DMS114 treated with DMSO at 0.1 percent for 48 hours (cell line): ENCODE results near the gene SYNGAP1.

Experiments used
- DNase-seq: peaks from one replicate; lab custom pipeline; 2025; ENCODE audit not compliant: unreplicated experiment; lab: John Stamatoyannopoulos, UW

The SYNGAP1 gene

DNA sequence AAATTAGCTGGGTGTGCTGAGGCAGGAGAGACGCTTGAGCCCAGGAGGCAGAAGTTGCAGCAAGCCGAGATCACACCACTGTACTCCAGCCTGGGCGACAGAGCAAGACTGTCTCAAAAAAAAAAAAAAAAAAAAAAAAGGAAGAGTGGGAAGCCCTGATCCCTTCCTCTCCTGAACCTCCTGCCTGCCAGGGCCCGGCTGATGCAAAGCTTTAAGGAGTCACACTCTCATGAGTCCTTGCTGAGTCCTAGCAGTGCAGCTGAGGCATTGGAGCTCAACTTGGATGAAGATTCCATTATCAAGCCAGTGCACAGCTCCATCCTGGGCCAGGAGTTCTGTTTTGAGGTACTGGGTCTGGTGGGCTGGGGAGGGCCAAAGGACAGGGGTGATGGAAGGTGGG, 15.1 kb downstream of the SYNGAP1 start:
- DNase-seq: no peak

GRCh38 chr6:33437666-33438065, 17.8 kb downstream of the SYNGAP1 start:
- no peak for DNase-seq

DNA sequence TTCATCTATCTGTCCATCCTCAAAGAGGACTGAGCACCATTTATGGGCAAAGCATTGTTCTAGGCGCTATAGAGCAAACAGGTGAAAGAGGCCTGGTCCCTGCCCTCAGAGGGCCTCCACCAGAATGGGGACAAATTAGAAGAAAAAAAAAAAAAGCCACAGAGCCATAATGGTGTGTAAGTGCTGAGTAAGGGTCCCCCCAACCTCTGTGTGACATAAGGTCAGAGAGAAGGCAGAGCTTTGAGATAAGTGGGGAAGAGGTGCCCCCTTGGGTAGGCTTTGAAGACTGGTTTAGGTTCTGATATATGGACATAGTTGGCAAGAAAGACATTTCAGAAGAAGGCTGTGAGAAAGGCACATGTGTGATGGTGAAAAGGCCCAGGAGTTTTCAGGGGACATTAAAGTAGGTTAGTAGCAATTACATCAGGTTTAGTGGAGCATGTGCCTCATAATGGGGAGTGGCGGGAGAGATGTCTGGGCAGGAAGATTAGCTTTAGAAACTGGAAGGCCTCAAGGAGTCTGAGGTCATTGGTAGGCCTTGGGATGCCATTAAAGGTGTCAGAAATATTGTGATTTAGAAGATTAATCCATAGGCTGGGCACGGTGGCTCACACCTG, 19.2 kb downstream of the SYNGAP1 start:
- no peak for DNase-seq

- no peak for DNase-seq
These were observed 20.2 kb downstream of the SYNGAP1 start for GRCh38 chr6:33439956-33440648.

- DNase-seq: no peak
These were observed 20.9 kb downstream of the SYNGAP1 start for GRCh38 chr6:33440649-33441309.

- no peak for DNase-seq
These were observed 21.6 kb downstream of the SYNGAP1 start for GRCh38 chr6:33441457-33441856.

DNA sequence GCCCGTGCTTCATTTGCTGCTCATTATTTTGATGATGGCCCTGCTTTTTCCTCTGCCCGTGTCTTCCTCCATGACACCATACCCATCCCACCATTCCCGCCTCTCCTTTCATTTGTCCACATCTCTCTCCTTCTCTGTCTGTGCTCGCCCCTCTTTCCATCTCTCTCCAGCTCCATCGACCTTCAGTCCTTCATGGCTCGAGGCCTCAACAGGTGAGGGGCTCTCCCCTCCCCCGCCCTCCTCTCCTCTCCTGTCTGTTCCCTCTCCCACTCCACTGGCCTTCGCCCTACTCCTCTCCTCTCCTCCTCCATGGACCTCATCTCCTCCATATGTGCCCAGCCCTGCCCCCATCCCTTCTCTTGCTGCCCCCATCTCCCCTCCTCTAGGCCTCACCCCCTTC, 22.4 kb downstream of the SYNGAP1 start:
- DNase-seq: no peak

GRCh38 chr6:33443025-33443424, 23.2 kb downstream of the SYNGAP1 start:
- no peak for DNase-seq

- DNase-seq: no peak
These were observed 24.0 kb downstream of the SYNGAP1 start for GRCh38 chr6:33443619-33444504.

GRCh38 chr6:33445119-33445603, 25.3 kb downstream of the SYNGAP1 start:
- DNase-seq: no peak

DNA sequence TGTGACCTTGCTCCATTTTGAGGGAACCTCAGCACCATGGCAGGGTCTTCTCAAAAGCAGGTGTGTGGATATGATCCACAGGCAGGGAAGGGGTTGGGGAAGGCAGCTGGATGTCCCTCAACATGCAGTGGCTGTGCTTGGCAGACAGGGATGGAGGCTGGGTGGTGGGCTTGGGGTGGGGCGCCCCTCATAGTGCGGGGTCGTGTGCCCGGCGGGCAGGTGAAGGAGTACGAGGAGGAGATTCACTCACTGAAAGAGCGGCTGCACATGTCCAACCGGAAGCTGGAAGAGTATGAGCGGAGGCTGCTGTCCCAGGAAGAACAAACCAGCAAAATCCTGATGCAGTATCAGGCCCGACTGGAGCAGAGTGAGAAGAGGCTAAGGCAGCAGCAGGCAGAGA, 26.5 kb downstream of the SYNGAP1 start:
- no peak for DNase-seq

DNA sequence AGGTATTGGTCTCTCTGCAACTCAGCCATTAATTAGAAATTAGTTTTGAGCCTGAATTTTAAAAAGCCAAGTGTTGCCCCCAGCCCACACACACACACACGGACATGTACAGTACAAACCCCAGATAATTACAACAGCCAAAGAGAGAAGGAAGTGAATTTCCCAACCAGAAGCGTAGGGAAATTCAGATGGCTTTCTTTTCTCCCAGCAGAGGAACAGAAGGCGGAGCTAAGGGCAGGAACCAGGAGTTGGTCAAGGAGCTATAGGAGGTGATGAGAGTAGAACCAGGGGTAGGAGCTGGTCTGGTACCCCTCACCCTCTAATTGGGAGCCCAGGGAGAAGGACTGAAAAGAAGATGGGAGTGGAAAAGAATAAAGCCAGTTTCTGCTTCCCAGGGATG, 30.6 kb downstream of the SYNGAP1 start:
- no peak for DNase-seq

- no peak for DNase-seq
These were observed 31.7 kb downstream of the SYNGAP1 start for GRCh38 chr6:33451606-33452005.

GRCh38 chr6:33452496-33452895, 32.6 kb downstream of the SYNGAP1 start:
- DNase-seq: no peak

DNA sequence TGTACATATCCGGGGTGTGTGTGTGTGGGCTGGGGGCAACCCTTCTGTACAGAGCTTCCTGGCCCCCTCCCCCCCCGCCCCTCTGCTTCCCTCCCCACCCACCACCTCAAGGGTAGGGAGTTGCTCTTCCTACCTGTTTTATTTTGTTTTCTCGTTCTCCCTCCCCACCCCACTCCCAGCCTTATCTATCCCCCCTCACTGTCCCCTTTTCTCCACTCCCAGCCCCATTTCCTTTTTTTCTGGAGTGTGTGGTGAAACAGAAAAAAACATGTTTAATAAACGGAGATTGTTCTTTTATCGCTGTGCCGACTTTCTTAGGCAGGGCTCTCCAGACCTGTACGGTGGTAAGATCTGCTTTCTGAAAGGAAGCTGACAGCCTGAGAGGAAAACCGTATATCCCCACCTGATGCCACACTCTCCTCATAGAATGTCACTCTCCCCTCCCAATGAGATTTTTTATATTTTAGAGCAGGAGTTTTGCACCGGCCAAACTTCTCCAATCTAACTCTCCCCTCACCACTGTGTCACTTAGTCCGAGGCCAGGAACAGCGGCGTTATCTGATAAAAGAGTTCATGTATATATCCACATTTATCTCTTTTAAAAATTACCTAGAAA, 33.6 kb downstream of the SYNGAP1 start:
- no peak for DNase-seq

GRCh38 chr6:33454009-33454946, 34.4 kb downstream of the SYNGAP1 start, which contains the start of gene ZBTB9:
TSS of gene ZBTB9 (plus strand) at chr6:33454576. CDS start at chr6:33455101, 525 bp downstream.
- peak; percentile 97 for DNase-seq

DNA sequence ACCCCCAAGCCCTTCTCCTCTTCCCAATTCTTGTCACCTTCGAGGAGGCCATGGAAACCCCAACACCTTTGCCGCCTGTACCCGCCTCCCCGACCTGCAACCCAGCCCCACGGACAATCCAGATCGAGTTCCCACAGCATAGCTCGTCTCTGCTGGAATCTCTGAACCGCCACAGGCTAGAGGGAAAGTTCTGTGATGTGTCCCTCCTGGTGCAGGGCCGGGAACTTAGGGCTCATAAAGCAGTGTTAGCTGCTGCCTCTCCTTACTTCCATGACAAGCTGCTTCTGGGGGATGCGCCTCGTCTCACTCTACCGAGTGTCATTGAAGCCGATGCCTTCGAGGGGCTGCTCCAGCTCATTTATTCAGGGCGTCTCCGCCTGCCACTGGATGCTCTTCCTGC, 35.2 kb downstream of the SYNGAP1 start:
- no peak for DNase-seq

- no peak for DNase-seq
These were observed 36.3 kb downstream of the SYNGAP1 start for GRCh38 chr6:33456156-33456555.

DNA sequence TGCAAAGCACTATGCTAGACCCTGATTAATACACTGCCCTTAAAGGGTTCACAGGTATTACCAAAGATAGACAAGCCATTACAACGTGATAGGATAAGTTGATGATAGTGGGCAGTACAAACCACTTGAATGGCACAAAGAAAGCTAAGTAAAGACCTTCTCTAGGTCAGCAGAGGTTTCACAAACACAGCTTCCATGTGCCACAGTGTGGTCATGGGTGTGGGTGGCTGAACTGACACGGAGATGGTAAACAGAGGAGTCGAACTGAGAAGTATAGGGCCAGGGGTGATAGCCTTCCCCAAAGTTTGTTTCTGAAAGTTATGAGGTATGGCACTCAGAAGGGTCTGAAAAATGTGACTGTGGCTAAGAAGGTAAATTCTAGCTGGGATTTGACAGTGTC, 38.8 kb downstream of the SYNGAP1 start:
- no peak for DNase-seq

- DNase-seq: no peak
These were observed 39.4 kb downstream of the SYNGAP1 start for GRCh38 chr6:33459226-33459625.
